Measurements from ENCODE around the gene DVL1. TPM values are rescaled to one million over a fixed set of nuclear protein-coding genes. Genes with fewer than 3 reads are reported as not detected.

DVL1 gene
- total RNA-seq, 1 experiment from 2014 or later = 83.9 TPM

DNA sequence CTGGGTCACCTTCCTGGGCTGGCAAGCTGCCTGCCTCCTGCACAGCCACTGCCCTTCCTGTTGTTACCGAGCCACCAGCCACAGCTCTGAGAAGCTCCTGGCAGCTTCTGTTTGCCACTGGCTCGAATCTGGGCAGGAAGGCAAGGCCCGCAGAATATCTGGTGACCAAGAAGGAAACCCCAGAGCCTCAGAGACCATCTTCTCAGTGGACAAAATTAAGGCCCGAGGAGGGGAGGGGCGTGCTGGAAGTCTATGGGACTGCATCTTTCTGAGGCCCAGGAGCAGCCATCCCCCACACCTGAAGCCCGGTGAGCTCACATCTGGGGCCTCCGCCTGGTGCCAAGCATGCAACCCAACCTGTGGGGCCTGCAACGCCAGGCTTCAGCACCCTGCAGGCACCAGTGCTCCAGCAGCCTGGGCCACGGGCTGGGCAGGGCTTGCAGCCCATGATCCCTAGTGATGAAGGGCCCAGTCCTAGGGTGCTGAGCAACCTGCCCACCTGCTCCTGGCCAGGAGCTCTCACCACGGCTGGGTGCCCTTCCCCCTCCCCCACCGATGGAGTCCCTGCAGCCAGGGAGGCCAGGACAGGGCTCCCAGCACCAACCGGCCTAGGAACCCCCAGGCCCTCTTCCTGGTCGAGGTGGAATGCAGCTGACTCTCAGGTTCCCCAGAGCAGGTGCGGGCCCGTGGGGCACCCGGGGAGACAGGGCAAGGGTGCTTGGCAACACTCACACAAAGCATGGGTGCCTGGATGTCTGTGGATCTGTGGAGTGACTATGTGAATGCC is 23.7 kb downstream of the DVL1 start:
- TF ChIP-seq, protein P1, sequence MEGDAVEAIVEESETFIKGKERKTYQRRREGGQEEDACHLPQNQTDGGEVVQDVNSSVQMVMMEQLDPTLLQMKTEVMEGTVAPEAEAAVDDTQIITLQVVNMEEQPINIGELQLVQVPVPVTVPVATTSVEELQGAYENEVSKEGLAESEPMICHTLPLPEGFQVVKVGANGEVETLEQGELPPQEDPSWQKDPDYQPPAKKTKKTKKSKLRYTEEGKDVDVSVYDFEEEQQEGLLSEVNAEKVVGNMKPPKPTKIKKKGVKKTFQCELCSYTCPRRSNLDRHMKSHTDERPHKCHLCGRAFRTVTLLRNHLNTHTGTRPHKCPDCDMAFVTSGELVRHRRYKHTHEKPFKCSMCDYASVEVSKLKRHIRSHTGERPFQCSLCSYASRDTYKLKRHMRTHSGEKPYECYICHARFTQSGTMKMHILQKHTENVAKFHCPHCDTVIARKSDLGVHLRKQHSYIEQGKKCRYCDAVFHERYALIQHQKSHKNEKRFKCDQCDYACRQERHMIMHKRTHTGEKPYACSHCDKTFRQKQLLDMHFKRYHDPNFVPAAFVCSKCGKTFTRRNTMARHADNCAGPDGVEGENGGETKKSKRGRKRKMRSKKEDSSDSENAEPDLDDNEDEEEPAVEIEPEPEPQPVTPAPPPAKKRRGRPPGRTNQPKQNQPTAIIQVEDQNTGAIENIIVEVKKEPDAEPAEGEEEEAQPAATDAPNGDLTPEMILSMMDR (IDR thresholded peaks at IDR 0.05; ENCODE audit: unreplicated experiment) = no peak
- Mint-ChIP-seq H3K27ac (ENCODE audit: unreplicated experiment) (peak overlapping the region; percentile 42), H3K9me3 (ENCODE audit: low read depth, unreplicated experiment) (no peaks in the 10 kb centered on the region), H3K36me3 (ENCODE audit: insufficient read depth, unreplicated experiment) (peaks cover 81% of the 10 kb centered on the region), H3K4me3 (ENCODE audit: low read depth, unreplicated experiment) (peak overlapping the region; percentile 84), H3K4me1 (ENCODE audit: low read depth, unreplicated experiment) (peaks cover 19% of the 10 kb centered on the region), H3K27me3 (ENCODE audit: unreplicated experiment) (no peaks in the 10 kb centered on the region)
- CTCF ChIA-PET = no interaction called here
- intact Hi-C loops (cut with micrococcal nuclease; ENCODE audit: unreplicated experiment) = no loop called here
- no peak for DNase-seq
- no TSS peak for BruUV-seq (replicated peaks)

DNA sequence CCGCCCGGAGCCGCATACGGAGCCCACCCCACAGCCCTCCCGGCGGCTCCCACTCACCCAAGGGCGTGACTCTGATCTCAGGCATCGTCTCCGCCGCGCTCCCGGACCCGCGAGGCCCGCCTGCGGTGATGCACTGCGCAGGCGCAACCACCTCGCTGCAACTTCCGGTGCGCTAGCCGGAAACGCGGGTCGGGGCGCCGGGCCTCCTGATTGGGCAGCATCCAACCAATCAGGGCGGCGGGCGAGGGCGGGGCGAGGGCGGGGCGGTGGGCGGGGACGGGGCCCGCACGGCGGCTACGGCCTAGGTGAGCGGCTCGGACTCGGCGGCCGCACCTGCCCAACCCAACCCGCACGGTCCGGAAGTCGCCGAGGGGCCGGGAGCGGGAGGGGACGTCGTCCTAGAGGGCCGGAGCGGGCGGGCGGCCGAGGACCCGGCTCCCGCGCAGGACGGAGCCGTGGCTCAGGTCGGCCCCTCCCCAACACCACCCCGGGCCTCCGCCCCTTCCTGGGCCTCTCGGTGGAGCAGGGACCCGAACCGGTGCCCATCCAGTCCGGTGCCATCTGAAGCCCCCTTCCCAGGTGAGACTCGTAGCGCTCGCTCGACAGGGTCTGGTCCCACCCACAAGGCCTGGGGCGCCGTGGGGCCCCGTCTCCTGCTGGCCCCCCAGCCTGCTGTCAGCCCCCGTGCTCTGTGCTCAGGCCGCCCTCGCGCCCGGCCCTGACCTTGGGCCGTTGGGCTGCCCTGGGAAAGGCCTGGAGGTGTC is 24.5 kb downstream of the DVL1 start, which contains the start of the genes CPTP and INTS11:
CPTP (plus strand) TSS at position 279 of the 764 bp plus-strand sequence. CDS start 2,109 bp downstream, outside the sequence.
INTS11 (minus strand) TSS at position 137 of the 764 bp plus-strand sequence; CDS start at position 85, 52 bp downstream.
- TSS peak; percentile 60 for BruUV-seq (replicated peaks)
- CTCF ChIA-PET = no interaction called here
- Mint-ChIP-seq H3K9me3 (ENCODE audit: low read depth, unreplicated experiment) (no peaks in the 10 kb centered on the region), H3K36me3 (ENCODE audit: insufficient read depth, unreplicated experiment) (peaks cover 80% of the 10 kb centered on the region), H3K27me3 (ENCODE audit: unreplicated experiment) (no peaks in the 10 kb centered on the region), H3K4me3 (ENCODE audit: low read depth, unreplicated experiment) (peak within 1 kb of the TSS; percentile 84), H3K27ac (ENCODE audit: unreplicated experiment) (peak within 1 kb of the TSS; percentile 87), H3K4me1 (ENCODE audit: low read depth, unreplicated experiment) (peaks cover 19% of the 10 kb centered on the region)
- peak; percentile 91 for DNase-seq
- TF ChIP-seq, protein P1 (IDR thresholded peaks at IDR 0.05; ENCODE audit: unreplicated experiment) = no peak
- intact Hi-C loops (cut with micrococcal nuclease; ENCODE audit: unreplicated experiment) = no loop called here

GRCh38 chr1:1324084-1324523 is 25.1 kb downstream of the DVL1 start:
- no TSS peak for BruUV-seq (replicated peaks)
- Mint-ChIP-seq H3K27ac (ENCODE audit: unreplicated experiment) (peak overlapping the region; percentile 87), H3K4me1 (ENCODE audit: low read depth, unreplicated experiment) (peaks cover 25% of the 10 kb centered on the region), H3K4me3 (ENCODE audit: low read depth, unreplicated experiment) (peak overlapping the region; percentile 84), H3K27me3 (ENCODE audit: unreplicated experiment) (no peaks in the 10 kb centered on the region), H3K9me3 (ENCODE audit: low read depth, unreplicated experiment) (no peaks in the 10 kb centered on the region), H3K36me3 (ENCODE audit: insufficient read depth, unreplicated experiment) (peaks cover 78% of the 10 kb centered on the region)
- no peak for DNase-seq
- intact Hi-C loops (cut with micrococcal nuclease; ENCODE audit: unreplicated experiment) = no loop called here
- TF ChIP-seq, protein P1 (IDR thresholded peaks at IDR 0.05; ENCODE audit: unreplicated experiment) = no peak
- CTCF ChIA-PET = no interaction called here

DNA sequence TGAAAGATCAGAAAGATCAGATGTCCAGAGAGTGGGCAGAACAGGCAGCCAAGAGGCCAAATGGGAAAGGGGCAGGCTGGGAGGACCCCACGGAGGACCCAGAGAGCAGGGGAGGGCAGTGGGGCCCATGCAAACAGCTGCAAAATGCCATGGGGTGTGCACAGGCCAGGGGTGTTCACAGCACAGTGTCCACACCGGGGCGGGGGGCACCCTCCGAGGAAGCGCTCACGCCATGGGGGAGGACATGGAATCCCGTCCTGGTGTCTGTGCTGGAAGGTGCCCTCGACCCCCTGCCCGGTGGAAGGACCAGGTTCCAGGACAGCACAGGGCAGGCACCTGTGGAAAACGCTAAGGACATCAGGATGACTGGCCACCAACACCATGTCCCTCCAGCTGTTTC is 26.3 kb downstream of the DVL1 start:
- BruUV-seq (replicated peaks) = no TSS peak
- Mint-ChIP-seq H3K4me3 (ENCODE audit: low read depth, unreplicated experiment) (peak overlapping the region; percentile 84), H3K4me1 (ENCODE audit: low read depth, unreplicated experiment) (peaks cover 27% of the 10 kb centered on the region), H3K27ac (ENCODE audit: unreplicated experiment) (peak overlapping the region; percentile 87), H3K27me3 (ENCODE audit: unreplicated experiment) (no peaks in the 10 kb centered on the region), H3K36me3 (ENCODE audit: insufficient read depth, unreplicated experiment) (peaks cover 77% of the 10 kb centered on the region), H3K9me3 (ENCODE audit: low read depth, unreplicated experiment) (no peaks in the 10 kb centered on the region)
- TF ChIP-seq, protein P1 (IDR thresholded peaks at IDR 0.05; ENCODE audit: unreplicated experiment) = no peak
- DNase-seq = no peak
- intact Hi-C loops (cut with micrococcal nuclease; ENCODE audit: unreplicated experiment) = no loop called here
- CTCF ChIA-PET = no interaction called here
